ENCODE data around the gene PES1. TPM values are rescaled to one million over a fixed set of nuclear protein-coding genes. Genes with fewer than 3 reads are reported as not detected.
"Not testable (repeated sequence)": the region's sequence is repeated elsewhere in the genome, so short reads cannot be mapped to it uniquely, and the experiment has no call there.

Gene PES1
- total RNA-seq, 6 donors from 2014 or later: 27.2 to 66.9 (median 56.9) TPM

DNA sequence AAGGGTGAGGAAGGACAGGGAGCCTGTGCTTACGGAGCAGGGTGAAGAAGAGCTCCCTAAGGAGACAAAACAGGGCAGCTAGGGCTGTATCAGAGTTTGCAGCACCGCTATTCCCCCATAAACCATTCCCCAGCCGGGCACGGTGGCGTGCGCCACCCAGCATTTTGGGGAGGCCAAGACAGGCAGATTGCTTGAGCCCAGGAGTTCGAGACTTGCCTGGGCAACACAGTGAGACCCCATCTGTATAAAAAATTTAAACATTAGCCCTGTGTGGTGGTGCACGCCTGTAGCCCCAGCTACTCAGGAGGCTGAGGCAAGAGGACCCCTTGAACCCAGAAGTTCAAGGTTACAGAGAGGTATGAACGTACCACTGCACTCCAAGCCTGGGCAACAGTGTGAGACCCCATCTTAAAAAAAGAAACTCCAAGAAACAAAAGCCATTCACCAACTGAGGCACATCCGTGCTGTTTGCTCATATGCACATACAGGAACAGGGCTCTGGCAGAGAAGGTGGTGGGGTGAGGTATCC, 22.0 kb downstream of the PES1 start:
- Histone ChIP-seq H3K4me3 (no peak overlapping the region), H3K27ac (no peak overlapping the region), H3K4me1 (peaks cover 2 to 13% (median 11%) of the 10 kb centered on the region in 4 donors), H3K9me3 (no peaks in the 10 kb centered on the region), H3K36me3 (no peaks in the 10 kb centered on the region), H3K27me3 (no peaks in the 10 kb centered on the region)
- WGBS, 2 donors: 88 to 90% methylated on average over 9 to 10 of the region's 10 CpGs
- no peak for ATAC-seq (ENCODE audit: low FRiP score in 2 of 2)
- DNase-seq: no peak
- TF ChIP-seq POLR2AphosphoS5 (IDR thresholded peaks at IDR 0.05) (no peak), POLR2A (IDR thresholded peaks at IDR 0.05) (no peak), CTCF (IDR thresholded peaks at IDR 0.05) (no peak), EP300 (IDR thresholded peaks at IDR 0.05) (no peak)

- Histone ChIP-seq H3K36me3 (no peaks in the 10 kb centered on the region), H3K4me3 (no peak overlapping the region), H3K4me1 (peaks cover 0 to 2% (median under 1%) of the 10 kb centered on the region in 4 donors), H3K9me3 (no peaks in the 10 kb centered on the region), H3K27ac (no peak overlapping the region), H3K27me3 (no peaks in the 10 kb centered on the region)
- 76% methylated on average over 7 to 10 of the region's 10 CpGs for whole genome bisulfite sequencing, 2 donors
- TF ChIP-seq EP300 (IDR thresholded peaks at IDR 0.05): no peak
- TF ChIP-seq POLR2A (IDR thresholded peaks at IDR 0.05): no peak
- TF ChIP-seq CTCF (IDR thresholded peaks at IDR 0.05): no peak
- TF ChIP-seq POLR2AphosphoS5 (IDR thresholded peaks at IDR 0.05): no peak
- ATAC-seq (ENCODE audit: low FRiP score in 2 of 2) (no peak), DNase-seq (no peak)
These were observed 23.4 kb downstream of the PES1 start for GRCh38 chr22:30568137-30568805.

DNA sequence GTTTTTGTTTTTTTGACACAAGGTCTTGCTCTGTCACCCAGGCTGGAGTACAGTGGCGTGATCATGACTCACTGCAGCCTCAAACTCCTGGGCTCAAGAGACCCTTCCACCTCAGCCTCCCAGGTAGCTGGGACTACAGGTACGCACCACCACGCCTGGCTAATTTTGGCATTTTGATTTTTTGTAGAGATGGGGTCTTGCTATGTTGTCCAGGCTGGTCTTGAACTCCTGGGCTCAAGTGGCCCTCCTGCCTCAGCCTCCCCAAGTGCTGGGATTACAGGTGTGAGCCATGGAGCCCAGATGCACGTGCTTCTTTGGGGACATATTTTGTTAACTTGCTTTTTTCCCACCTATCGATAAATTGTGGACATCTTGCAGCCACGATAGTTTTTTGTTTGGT, 24.4 kb downstream of the PES1 start:
- not testable (repeated sequence) for DNase-seq; H3K27ac ChIP-seq; H3K4me1 ChIP-seq; H3K9me3 ChIP-seq; H3K4me3 ChIP-seq; H3K36me3 ChIP-seq; H3K27me3 ChIP-seq; ATAC-seq (ENCODE audit: low FRiP score in 2 of 2)
- WGBS, 2 donors: 90 to 93% methylated on average over 6 of the region's 6 CpGs

- DNase-seq (no peak), ATAC-seq (ENCODE audit: low FRiP score in 2 of 2) (no peak)
- WGBS, 2 donors: 75% methylated on average over 6 to 7 of the region's 7 CpGs
These were observed 25.6 kb downstream of the PES1 start for GRCh38 chr22:30566125-30566524.

DNA sequence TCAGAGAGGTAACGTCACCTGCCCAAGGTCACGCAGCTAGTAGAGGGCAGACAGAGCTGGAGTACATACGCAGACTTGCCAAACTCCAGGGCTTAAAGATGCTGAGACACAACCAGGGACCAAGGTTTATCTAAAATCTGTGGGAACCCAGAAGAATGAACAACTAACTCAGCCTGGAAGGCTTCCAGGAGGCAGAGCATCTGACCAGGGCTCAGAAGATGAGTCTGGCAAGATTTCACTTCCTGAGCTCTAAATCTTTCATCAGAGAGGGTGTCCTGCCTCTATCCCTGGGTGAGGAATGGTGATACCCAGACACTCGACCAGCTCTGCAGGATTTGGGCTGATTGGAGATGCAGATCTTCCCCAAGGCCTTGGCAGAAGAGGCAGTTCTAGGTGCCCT, 26.4 kb downstream of the PES1 start:
- DNase-seq (no peak), ATAC-seq (ENCODE audit: low FRiP score in 2 of 2) (no peak)
- no peak overlapping the region for H3K27ac ChIP-seq
- 82 to 97% methylated on average over 3 to 4 of the region's 4 CpGs for WGBS, 2 donors
- H3K36me3 ChIP-seq: no peaks in the 10 kb centered on the region
- H3K9me3 ChIP-seq: no peaks in the 10 kb centered on the region
- TF ChIP-seq POLR2AphosphoS5 (IDR thresholded peaks at IDR 0.05): no peak
- TF ChIP-seq EP300 (IDR thresholded peaks at IDR 0.05): no peak
- TF ChIP-seq CTCF (IDR thresholded peaks at IDR 0.05): no peak
- no peak for TF ChIP-seq POLR2A (IDR thresholded peaks at IDR 0.05)
- no peak overlapping the region for H3K4me3 ChIP-seq
- no peaks in the 10 kb centered on the region for H3K4me1 ChIP-seq
- no peaks in the 10 kb centered on the region for H3K27me3 ChIP-seq

More at GRCh38 chr22:30566125-30566524, 25.6 kb downstream of the PES1 start:
- Histone ChIP-seq H3K4me1 (no peaks in the 10 kb centered on the region), H3K4me3 (no peak overlapping the region), H3K27ac (no peak overlapping the region), H3K9me3 (no peaks in the 10 kb centered on the region), H3K36me3 (no peaks in the 10 kb centered on the region), H3K27me3 (no peaks in the 10 kb centered on the region)
- TF ChIP-seq EP300 (IDR thresholded peaks at IDR 0.05): no peak

GRCh38 chr22:30564761-30565119, 27.0 kb downstream of the PES1 start:
- no peaks in the 10 kb centered on the region for H3K27me3 ChIP-seq
- no peaks in the 10 kb centered on the region for H3K4me1 ChIP-seq
- no peak overlapping the region for H3K4me3 ChIP-seq
- ATAC-seq (ENCODE audit: low FRiP score in 2 of 2): no peak
- no peaks in the 10 kb centered on the region for H3K36me3 ChIP-seq
- no peak for TF ChIP-seq POLR2AphosphoS5 (IDR thresholded peaks at IDR 0.05)
- no peak for TF ChIP-seq EP300 (IDR thresholded peaks at IDR 0.05)
- no peak for TF ChIP-seq CTCF (IDR thresholded peaks at IDR 0.05)
- no peak for DNase-seq
- no peak overlapping the region for H3K27ac ChIP-seq
- H3K9me3 ChIP-seq: no peaks in the 10 kb centered on the region
- 56 to 62% methylated on average over 3 of the region's 3 CpGs for WGBS, 2 donors
